HUES6 (cell line): Measurements from ENCODE around the gene LAMB1.

Experiments used
- H3K27ac ChIP-seq: 2 replicates; pipeline ENCODE4 v1.7.0; 2013; ENCODE audit warnings: low read depth, mild to moderate bottlenecking, low read length, inconsistent platforms
- H3K27me3 ChIP-seq: 2 replicates; pipeline ENCODE4 v1.6.1; 2013; ENCODE audit warnings: low read length; ENCODE audit not compliant: control insufficient read depth, insufficient read depth
- H3K36me3 ChIP-seq: 2 replicates; pipeline ENCODE4 v1.6.1; 2013; ENCODE audit warnings: low read length; ENCODE audit not compliant: control insufficient read depth, insufficient read depth
- H3K4me1 ChIP-seq: 2 replicates; pipeline ENCODE4 v1.6.1; 2013; ENCODE audit warnings: low read length; ENCODE audit not compliant: control insufficient read depth, insufficient read depth
- H3K4me3 ChIP-seq: 2 replicates; pipeline ENCODE4 v1.5.1; 2013; ENCODE audit warnings: low read depth, low read length
- H3K9ac ChIP-seq: one replicate; pipeline ENCODE4 v1.6.1; 2013; ENCODE audit warnings: mild to moderate bottlenecking, low read length
- H3K9me3 ChIP-seq: 2 replicates; pipeline ENCODE4 v1.6.1; 2013; ENCODE audit warnings: low read depth, low read length; ENCODE audit not compliant: control insufficient read depth, insufficient read depth

LAMB1 gene

GRCh38 chr7:107969856-107970255, 33.1 kb downstream of the LAMB1 start:
- Histone ChIP-seq H3K27ac (no peak overlapping the region), H3K27me3 (no peaks in the 10 kb centered on the region), H3K36me3 (peaks cover 70% of the 10 kb centered on the region), H3K4me1 (peaks cover 12% of the 10 kb centered on the region), H3K9ac (no peak overlapping the region), H3K9me3 (no peaks in the 10 kb centered on the region), H3K4me3 (no peak overlapping the region)

GRCh38 chr7:107968449-107968848, 34.5 kb downstream of the LAMB1 start:
- H3K9me3 ChIP-seq, result no peaks in the 10 kb centered on the region
- H3K4me1 ChIP-seq, result peaks cover 12% of the 10 kb centered on the region
- peaks cover 76% of the 10 kb centered on the region for H3K36me3 ChIP-seq
- H3K27me3 ChIP-seq, result no peaks in the 10 kb centered on the region
- no peak overlapping the region for H3K9ac ChIP-seq
- no peak overlapping the region for H3K4me3 ChIP-seq
- no peak overlapping the region for H3K27ac ChIP-seq

- Histone ChIP-seq H3K9me3 (no peaks in the 10 kb centered on the region), H3K27me3 (no peaks in the 10 kb centered on the region), H3K36me3 (peaks cover 74% of the 10 kb centered on the region), H3K4me1 (peaks cover 12% of the 10 kb centered on the region), H3K4me3 (no peak overlapping the region), H3K27ac (no peak overlapping the region), H3K9ac (no peak overlapping the region)
These were observed 35.5 kb downstream of the LAMB1 start for GRCh38 chr7:107967420-107967819.

- no peak overlapping the region for H3K9ac ChIP-seq
- H3K36me3 ChIP-seq, result peaks cover 73% of the 10 kb centered on the region
- H3K4me3 ChIP-seq, result no peak overlapping the region
- peaks cover 12% of the 10 kb centered on the region for H3K4me1 ChIP-seq
- no peaks in the 10 kb centered on the region for H3K9me3 ChIP-seq
- H3K27me3 ChIP-seq, result no peaks in the 10 kb centered on the region
- H3K27ac ChIP-seq, result no peak overlapping the region; the same call in 1 of the 2 replicates
These were observed 36.2 kb downstream of the LAMB1 start for GRCh38 chr7:107966711-107967110.

GRCh38 chr7:107964510-107964909, 38.5 kb downstream of the LAMB1 start:
- H3K9ac ChIP-seq, result no peak overlapping the region
- no peak overlapping the region for H3K27ac ChIP-seq
- peaks cover 76% of the 10 kb centered on the region for H3K36me3 ChIP-seq
- H3K4me3 ChIP-seq, result no peak overlapping the region
- H3K27me3 ChIP-seq, result no peaks in the 10 kb centered on the region
- peaks cover 19% of the 10 kb centered on the region for H3K4me1 ChIP-seq
- no peaks in the 10 kb centered on the region for H3K9me3 ChIP-seq

DNA sequence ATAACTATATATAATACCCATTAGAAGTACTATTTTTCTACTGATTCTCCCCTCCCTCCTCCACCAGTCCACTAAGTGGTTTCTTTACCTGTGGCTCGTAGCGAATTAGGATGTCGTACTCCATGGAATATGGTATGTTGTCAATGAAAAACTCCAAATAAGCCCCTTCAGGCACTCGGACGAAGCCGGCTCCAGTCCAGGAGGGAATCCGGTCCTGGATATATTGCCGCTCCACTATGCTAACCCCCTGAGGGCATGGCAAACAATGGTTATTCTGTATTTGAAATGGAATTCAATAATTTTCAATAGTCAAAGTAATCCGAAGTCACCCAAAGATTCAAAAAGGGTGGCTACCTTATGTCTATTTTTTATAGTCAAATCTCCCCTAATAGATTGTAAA, 40.1 kb downstream of the LAMB1 start:
- Histone ChIP-seq H3K27me3 (no peaks in the 10 kb centered on the region), H3K4me1 (peaks cover 25% of the 10 kb centered on the region), H3K9me3 (no peaks in the 10 kb centered on the region), H3K27ac (no peak overlapping the region), H3K4me3 (no peak overlapping the region), H3K9ac (no peak overlapping the region), H3K36me3 (peaks cover 82% of the 10 kb centered on the region)

DNA sequence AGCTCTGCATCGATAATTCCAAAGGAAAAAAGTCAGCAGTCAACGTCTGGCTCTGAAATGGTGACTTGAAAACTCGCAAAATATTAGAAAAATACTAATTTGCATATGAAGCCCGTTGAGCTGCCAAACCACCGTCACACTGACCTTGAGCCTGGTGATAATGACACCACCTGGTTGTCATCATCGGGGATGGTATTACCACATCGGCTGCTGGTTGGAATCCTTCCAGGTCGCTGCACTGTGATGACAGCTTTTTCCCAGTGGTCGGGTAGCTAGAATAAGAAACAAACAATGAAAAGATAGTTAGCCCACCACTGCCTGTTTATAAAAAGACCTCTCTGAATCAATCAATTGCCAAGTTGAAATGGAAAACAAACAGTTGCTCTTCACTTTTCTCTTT, 41.6 kb downstream of the LAMB1 start:
- no peak overlapping the region for H3K9ac ChIP-seq
- peaks cover 15% of the 10 kb centered on the region for H3K4me1 ChIP-seq
- no peak overlapping the region for H3K4me3 ChIP-seq
- H3K9me3 ChIP-seq, result no peaks in the 10 kb centered on the region
- no peak overlapping the region for H3K27ac ChIP-seq
- H3K36me3 ChIP-seq, result peaks cover 88% of the 10 kb centered on the region
- no peaks in the 10 kb centered on the region for H3K27me3 ChIP-seq

DNA sequence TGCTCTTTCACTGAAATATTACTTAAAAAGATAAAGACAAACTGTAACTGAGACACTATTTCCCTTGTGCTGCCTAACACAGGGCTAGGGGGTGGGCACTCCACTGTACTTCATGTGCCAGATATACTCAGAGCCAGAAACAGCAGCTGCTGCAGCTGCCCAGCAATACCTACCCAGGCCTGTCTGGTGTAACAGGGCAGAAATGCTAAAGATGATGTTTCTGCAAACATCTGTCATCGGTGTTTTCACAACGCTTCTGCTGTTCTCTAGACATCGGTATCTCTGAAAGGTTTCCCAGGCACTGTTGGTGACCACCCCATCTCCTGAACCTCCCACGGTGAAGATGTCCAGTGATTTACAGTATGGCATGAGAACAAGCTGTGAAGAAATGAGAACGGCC, 42.7 kb downstream of the LAMB1 start:
- Histone ChIP-seq H3K4me3 (no peak overlapping the region), H3K9ac (no peak overlapping the region), H3K27me3 (no peaks in the 10 kb centered on the region), H3K27ac (no peak overlapping the region), H3K9me3 (no peaks in the 10 kb centered on the region), H3K4me1 (peaks cover 13% of the 10 kb centered on the region), H3K36me3 (peaks cover 89% of the 10 kb centered on the region)

DNA sequence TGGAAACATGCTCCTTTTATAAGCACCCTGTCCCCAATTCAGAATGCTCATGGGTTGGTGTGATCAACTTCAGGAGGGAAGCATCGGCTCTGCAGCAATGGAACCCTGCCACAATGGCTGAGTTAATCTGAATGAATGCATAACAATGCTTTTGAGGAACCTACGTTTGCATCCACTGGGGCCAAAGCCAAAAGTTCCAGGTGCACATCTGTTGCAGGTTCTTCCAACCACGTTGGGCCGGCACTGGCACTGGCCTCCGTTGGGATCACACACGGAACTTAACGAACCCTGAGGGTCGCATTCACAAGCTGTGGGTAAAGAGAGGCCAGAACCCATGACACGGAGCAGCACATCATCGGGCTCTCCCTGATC, 43.4 kb downstream of the LAMB1 start:
- no peak overlapping the region for H3K9ac ChIP-seq

DNA sequence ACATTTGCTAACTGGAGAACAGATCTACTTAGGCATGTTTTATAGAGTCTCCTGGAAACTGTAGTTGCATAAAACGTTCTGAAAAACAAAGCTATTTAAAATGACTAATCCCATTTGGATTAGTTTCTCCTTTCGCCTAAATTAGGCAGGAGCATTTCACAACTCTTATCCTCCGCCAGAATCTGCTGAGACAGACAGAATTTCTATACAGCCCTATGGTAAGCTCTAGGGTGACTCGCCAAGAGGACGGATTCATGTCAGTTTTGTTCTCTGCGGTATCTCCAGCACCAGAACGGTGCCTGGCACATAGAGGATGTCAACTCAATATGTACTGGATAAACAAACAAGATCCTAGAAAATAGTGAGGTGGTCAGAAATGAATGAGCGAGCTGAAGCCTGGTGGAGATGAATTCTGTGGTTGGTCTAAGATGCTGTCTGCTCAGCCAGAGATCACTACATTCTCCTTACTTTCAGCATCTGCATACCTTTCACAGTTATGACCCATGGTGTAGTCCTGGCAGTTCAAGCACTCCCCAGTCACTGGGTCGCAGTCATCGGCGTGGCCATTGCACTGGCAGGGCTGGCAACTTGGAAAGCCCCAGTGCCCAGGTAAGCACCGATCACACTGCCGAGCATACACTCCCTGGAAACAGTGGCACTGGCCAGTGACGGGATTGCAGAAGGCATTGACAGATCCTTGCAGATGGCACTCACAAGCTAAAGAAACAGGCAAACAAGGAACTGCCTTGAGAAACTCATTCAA, 44.0 kb downstream of the LAMB1 start:
- no peaks in the 10 kb centered on the region for H3K9me3 ChIP-seq
- peaks cover 13% of the 10 kb centered on the region for H3K4me1 ChIP-seq
- peaks cover 84% of the 10 kb centered on the region for H3K36me3 ChIP-seq
- no peak overlapping the region for H3K27ac ChIP-seq
- H3K9ac ChIP-seq, result no peak overlapping the region
- H3K4me3 ChIP-seq, result no peak overlapping the region
- H3K27me3 ChIP-seq, result no peaks in the 10 kb centered on the region

More for the DNA sequence above, 43.4 kb downstream of the LAMB1 start:
- no peaks in the 10 kb centered on the region for H3K27me3 ChIP-seq
- no peak overlapping the region for H3K27ac ChIP-seq
- peaks cover 13% of the 10 kb centered on the region for H3K4me1 ChIP-seq
- no peak overlapping the region for H3K4me3 ChIP-seq
- peaks cover 88% of the 10 kb centered on the region for H3K36me3 ChIP-seq
- no peaks in the 10 kb centered on the region for H3K9me3 ChIP-seq

DNA sequence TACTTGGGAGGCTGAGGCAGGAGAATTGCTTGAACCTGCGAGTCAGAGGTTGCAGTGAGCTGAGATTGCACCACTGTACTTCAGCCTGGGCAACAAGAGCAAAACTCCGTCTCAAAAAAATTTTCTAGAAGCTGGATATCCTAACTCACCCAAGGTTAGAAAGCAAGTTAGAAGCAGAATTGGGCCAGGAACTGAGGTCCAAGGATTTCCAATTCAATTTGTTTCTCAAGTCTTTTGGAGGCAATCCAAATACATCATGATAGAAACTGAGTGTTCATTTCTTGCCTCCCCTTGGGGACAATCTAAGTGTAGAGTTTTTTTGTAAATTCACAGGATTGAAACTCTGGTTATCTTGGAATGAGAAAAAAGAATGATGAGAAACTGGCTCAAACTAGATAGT, 45.5 kb downstream of the LAMB1 start:
- Histone ChIP-seq H3K4me3 (no peak overlapping the region), H3K27me3 (no peaks in the 10 kb centered on the region), H3K9me3 (no peaks in the 10 kb centered on the region), H3K36me3 (peaks cover 82% of the 10 kb centered on the region), H3K27ac (no peak overlapping the region), H3K4me1 (peaks cover 21% of the 10 kb centered on the region), H3K9ac (no peak overlapping the region)
